ENCODE data around the gene MZB1.
"Not testable (repeated sequence)": the region's sequence is repeated elsewhere in the genome, so short reads cannot be mapped to it uniquely, and the experiment has no call there.

MZB1 gene

DNA sequence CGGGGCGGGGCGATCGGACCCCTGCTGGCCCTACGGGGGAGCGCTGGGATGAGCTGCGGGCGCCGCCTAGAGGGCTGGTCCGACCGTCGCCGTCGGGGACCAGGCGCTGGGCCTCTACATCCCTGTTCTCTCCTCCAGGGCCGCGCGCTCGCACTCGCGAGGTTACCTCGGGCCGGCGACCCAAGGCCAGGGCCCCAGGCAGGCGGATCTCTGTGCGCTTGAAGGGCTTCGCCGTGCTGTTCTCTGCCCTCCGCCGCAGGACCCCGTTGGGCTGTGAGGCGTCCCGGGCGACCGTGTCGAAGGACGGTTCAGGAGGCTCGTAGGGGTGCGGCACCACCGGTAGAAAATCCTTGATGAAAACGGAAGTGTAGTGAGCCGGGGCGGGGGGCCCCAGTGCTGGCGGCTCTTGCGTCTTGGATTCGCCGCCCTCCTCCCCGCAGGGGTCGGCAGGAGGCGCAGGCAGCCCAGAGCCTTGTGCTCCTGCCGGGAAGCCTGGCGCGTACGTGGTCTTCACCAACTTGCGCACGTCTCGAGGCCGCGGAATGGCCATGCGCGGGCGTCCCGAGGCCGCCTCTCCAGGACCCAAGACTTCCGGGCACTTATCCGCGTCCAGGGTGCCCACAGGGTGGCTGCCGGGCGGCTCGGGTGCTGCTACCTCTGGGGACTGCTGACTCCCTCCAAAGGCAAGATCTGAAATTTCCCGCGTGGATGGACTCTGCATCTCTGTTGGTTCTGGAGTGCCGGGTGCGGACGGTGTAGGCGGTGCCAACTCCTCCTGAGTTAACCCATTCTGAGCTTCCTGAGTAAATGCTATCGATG, 3.2 kb upstream of the MZB1 start:
- peak; percentile 59 to 70 (median 59) for DNase-seq
- Histone ChIP-seq H3K36me3 (ENCODE audit: control insufficient read depth, insufficient read depth, low read length) (no peaks in the 10 kb centered on the region), H3K9me3 (ENCODE audit: control insufficient read depth, low read length) (no peaks in the 10 kb centered on the region), H3K4me3 (ENCODE audit: insufficient read depth, low read depth, low read length, poor library complexity, severe bottlenecking) (peak overlapping the region; percentile 87), H3K27me3 (replicated peaks; ENCODE audit: control insufficient read depth, insufficient read depth, low read length, poor library complexity, severe bottlenecking) (no peaks in the 10 kb centered on the region), H3K27ac (ENCODE audit: insufficient read depth, low read length, poor library complexity, severe bottlenecking) (peak overlapping the region; percentile 49), H3K4me1 (ENCODE audit: control insufficient read depth, insufficient read depth, low read length, poor library complexity, severe bottlenecking) (peaks cover 44% of the 10 kb centered on the region)

DNA sequence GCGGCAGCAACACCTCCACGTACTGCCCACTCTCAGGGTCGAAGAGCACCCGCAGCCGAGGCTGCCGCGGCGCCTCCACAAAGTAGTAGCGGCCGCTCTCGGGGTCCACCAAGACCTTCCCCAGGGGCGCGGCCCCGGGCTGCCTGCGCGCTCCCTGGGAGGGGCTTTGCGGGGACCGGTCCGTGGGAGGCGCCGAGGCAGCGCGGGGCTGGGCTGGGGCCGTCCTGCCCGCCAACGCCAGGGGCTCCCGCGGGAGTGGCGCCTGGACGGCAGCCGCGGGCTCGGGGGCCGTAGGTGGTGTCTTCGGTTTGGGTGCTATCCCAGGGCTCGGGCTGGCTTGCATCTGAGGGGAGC, 2.6 kb upstream of the MZB1 start:
- Histone ChIP-seq H3K27ac (ENCODE audit: insufficient read depth, low read length, poor library complexity, severe bottlenecking) (peak overlapping the region; percentile 49), H3K4me3 (ENCODE audit: insufficient read depth, low read depth, low read length, poor library complexity, severe bottlenecking) (peak overlapping the region; percentile 87), H3K9me3 (ENCODE audit: control insufficient read depth, low read length) (no peaks in the 10 kb centered on the region), H3K36me3 (ENCODE audit: control insufficient read depth, insufficient read depth, low read length) (no peaks in the 10 kb centered on the region), H3K27me3 (replicated peaks; ENCODE audit: control insufficient read depth, insufficient read depth, low read length, poor library complexity, severe bottlenecking) (no peaks in the 10 kb centered on the region), H3K4me1 (ENCODE audit: control insufficient read depth, insufficient read depth, low read length, poor library complexity, severe bottlenecking) (peaks cover 44% of the 10 kb centered on the region)
- DNase-seq, result no peak

DNA sequence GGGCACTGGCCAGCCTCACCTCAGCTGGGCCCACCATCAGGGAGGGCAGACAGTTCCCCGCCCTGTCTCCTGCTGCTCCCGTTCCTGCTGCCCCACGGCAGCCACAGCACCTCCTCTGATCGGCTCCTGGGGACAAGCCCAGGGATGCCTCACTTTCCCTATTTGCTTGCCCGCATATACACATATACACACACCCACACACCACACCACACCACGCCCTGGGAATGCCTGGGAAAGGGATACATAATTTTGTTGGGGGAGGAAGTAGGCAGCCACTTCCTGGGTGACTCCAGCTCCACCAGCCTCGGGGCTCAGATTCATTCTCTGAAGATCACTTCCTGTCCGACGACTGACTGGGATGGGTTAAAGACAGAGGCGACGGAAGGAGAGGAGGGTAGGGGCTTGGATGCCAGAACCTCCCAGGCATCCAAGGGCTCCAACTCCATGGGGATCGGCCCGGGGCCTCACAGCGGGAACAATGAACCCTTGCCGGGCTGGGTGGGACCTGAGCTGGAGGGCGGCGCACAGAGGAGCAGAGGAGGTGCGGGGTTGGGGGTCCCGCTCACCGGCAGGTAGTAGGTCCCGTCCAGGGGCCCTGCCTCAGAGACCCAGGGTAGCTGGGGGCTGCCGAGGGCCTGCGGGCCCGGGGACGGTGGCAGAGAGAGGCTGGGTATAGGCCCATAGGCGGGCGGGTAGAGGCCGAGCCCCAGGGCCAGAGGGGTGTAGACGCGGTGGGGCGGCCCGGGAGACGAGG, 2.0 kb upstream of the MZB1 start:
- Histone ChIP-seq H3K27me3 (replicated peaks; ENCODE audit: control insufficient read depth, insufficient read depth, low read length, poor library complexity, severe bottlenecking) (no peaks in the 10 kb centered on the region), H3K9me3 (ENCODE audit: control insufficient read depth, low read length) (no peaks in the 10 kb centered on the region), H3K27ac (ENCODE audit: insufficient read depth, low read length, poor library complexity, severe bottlenecking) (peak overlapping the region; percentile 49), H3K4me3 (ENCODE audit: insufficient read depth, low read depth, low read length, poor library complexity, severe bottlenecking) (peak overlapping the region; percentile 87), H3K36me3 (ENCODE audit: control insufficient read depth, insufficient read depth, low read length) (no peaks in the 10 kb centered on the region), H3K4me1 (ENCODE audit: control insufficient read depth, insufficient read depth, low read length, poor library complexity, severe bottlenecking) (peaks cover 44% of the 10 kb centered on the region)
- no peak for DNase-seq

DNA sequence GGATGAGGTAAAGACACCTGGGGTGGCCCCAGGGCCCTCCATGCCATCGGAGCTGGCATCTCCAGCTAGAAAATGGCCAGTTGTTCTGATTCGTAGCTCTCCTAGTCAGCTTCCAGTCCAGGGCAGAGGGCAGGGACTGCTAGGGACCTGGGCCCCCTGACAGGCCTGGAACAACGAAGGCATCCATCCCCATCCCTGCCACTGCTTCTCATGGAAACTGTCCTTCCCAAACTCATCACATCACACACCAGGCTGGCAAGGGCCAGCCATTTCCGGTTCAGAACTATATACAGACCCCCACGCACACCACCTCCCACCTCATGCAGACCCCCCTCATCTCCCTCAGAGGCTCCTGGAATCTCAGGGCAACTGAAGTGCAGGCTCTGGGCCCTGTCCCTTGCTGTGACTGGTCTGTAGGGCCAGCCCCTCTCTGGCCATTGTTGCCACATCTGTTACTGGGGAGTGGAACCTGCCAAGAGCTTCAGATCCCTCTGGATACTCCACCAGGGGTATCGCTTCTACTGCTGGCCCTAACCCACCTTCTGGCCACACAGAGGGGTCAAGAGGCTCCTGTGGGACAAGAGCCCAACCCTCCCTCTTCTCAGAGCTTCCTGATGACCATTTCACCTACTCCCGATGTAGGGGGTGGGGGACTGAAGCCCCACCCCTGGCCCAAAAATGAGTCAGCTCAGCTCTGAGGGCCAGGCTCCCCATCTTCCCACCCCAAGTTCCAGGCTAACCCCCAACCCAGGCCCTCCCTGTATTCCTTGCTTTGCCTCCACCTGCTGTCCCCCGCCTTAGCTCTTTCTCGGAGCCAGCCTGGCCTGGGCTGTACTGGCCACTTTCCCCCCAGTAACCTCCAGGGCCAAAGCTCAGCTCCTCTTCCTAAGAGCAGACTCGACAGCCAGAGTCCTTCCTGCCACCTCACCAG, 1.2 kb upstream of the MZB1 start:
- Histone ChIP-seq H3K27me3 (replicated peaks; ENCODE audit: control insufficient read depth, insufficient read depth, low read length, poor library complexity, severe bottlenecking) (no peaks in the 10 kb centered on the region), H3K9me3 (ENCODE audit: control insufficient read depth, low read length) (no peaks in the 10 kb centered on the region), H3K4me1 (ENCODE audit: control insufficient read depth, insufficient read depth, low read length, poor library complexity, severe bottlenecking) (peaks cover 44% of the 10 kb centered on the region), H3K27ac (ENCODE audit: insufficient read depth, low read length, poor library complexity, severe bottlenecking) (no peak overlapping the region), H3K4me3 (ENCODE audit: insufficient read depth, low read depth, low read length, poor library complexity, severe bottlenecking) (no peak overlapping the region), H3K36me3 (ENCODE audit: control insufficient read depth, insufficient read depth, low read length) (no peaks in the 10 kb centered on the region)
- no peak for DNase-seq

DNA sequence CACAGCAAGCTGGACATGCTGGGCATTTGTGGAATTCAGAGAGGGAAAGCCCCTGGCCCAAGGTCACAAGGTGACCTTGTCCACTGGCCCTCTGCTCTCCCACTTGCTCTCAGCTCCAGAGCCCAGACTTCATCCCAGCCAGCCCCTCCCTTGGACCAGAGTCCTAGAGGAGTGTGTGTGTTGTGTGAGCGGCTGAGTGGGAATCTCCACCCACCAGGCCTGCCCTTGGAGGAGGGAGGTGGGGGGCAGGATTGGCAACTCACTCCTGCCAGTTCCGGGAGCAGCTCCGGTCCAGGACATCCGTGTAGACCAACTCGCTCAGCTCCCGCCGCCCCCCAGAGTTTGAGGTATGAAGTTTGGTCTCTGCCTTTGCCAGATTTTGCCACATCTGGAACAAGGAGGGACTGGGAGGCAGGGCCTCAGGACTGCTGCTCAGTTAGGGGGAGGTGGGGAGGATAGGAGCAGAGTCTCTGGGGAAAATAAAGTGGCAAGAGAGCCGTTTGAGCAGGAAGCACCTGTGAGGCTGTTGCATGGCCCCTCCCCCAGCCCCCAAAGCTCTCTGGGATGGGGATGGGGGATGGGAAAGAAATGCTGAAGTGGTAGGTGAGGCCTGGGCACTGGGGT, 1.4 kb downstream of the MZB1 start:
- DNase-seq, result no peak
- Histone ChIP-seq H3K27ac (ENCODE audit: insufficient read depth, low read length, poor library complexity, severe bottlenecking) (no peak overlapping the region), H3K4me1 (ENCODE audit: control insufficient read depth, insufficient read depth, low read length, poor library complexity, severe bottlenecking) (peaks cover 38% of the 10 kb centered on the region), H3K9me3 (ENCODE audit: control insufficient read depth, low read length) (no peaks in the 10 kb centered on the region), H3K4me3 (ENCODE audit: insufficient read depth, low read depth, low read length, poor library complexity, severe bottlenecking) (no peak overlapping the region), H3K36me3 (ENCODE audit: control insufficient read depth, insufficient read depth, low read length) (no peaks in the 10 kb centered on the region), H3K27me3 (replicated peaks; ENCODE audit: control insufficient read depth, insufficient read depth, low read length, poor library complexity, severe bottlenecking) (no peaks in the 10 kb centered on the region)

DNA sequence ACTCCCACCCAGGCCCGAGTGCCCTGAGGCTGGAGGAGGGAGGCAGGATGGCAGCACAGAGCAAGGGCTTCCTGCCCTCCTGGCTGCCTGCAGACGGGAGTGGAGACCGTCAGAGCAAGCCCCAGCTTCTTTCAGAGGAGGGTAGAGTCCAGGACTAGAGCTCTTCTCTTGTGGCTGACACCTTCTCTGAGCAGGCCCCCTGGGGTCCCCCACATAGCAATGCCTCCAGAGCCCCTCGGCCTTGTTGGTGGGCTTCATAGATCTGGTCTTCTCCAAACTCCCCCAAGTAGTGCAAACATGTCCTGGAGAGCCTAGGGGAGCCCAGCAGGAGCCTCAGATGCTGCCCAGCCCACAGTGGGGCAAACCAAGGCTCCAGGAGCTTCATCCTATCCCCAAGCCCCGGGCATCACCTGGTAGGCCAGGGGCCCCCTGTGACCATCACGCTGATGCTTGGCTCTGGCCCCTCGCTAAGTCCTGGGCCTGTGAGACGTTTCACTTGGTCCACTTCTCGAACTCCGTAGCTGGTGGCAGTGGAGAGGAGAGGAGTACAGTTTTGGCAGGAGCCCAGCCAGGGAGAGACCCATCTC, 2.0 kb downstream of the MZB1 start:
- Histone ChIP-seq H3K27me3 (replicated peaks; ENCODE audit: control insufficient read depth, insufficient read depth, low read length, poor library complexity, severe bottlenecking) (no peaks in the 10 kb centered on the region), H3K4me1 (ENCODE audit: control insufficient read depth, insufficient read depth, low read length, poor library complexity, severe bottlenecking) (peaks cover 35% of the 10 kb centered on the region), H3K27ac (ENCODE audit: insufficient read depth, low read length, poor library complexity, severe bottlenecking) (no peak overlapping the region), H3K9me3 (ENCODE audit: control insufficient read depth, low read length) (no peaks in the 10 kb centered on the region), H3K36me3 (ENCODE audit: control insufficient read depth, insufficient read depth, low read length) (no peaks in the 10 kb centered on the region), H3K4me3 (ENCODE audit: insufficient read depth, low read depth, low read length, poor library complexity, severe bottlenecking) (no peak overlapping the region)
- DNase-seq, result no peak

DNA sequence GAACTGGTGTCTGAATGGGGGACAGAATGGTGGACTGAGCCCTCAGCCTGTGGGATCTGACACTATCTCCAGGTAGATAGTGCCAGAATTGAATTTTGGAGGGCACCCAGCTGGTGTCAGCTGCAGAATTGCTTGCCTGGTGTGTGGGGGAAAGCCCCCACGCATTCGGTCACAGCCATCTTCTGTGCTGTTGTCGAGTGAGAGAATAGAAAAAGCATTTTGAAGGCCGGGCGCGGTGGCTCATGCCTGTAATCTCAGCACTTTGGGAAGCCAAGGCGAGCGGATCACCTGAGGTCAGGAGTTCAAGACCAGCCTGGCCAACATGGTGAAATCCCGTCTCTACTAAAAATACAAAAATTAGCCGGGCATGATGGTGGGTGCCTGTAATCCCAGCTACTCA, 2.8 kb downstream of the MZB1 start:
- H3K9me3 ChIP-seq (ENCODE audit: control insufficient read depth, low read length); DNase-seq; H3K4me3 ChIP-seq (ENCODE audit: insufficient read depth, low read depth, low read length, poor library complexity, severe bottlenecking); H3K27ac ChIP-seq (ENCODE audit: insufficient read depth, low read length, poor library complexity, severe bottlenecking); H3K36me3 ChIP-seq (ENCODE audit: control insufficient read depth, insufficient read depth, low read length); H3K27me3 ChIP-seq (replicated peaks; ENCODE audit: control insufficient read depth, insufficient read depth, low read length, poor library complexity, severe bottlenecking): not testable (repeated sequence)
- H3K4me1 ChIP-seq (ENCODE audit: control insufficient read depth, insufficient read depth, low read length, poor library complexity, severe bottlenecking), result peaks cover 30% of the 10 kb centered on the region

DNA sequence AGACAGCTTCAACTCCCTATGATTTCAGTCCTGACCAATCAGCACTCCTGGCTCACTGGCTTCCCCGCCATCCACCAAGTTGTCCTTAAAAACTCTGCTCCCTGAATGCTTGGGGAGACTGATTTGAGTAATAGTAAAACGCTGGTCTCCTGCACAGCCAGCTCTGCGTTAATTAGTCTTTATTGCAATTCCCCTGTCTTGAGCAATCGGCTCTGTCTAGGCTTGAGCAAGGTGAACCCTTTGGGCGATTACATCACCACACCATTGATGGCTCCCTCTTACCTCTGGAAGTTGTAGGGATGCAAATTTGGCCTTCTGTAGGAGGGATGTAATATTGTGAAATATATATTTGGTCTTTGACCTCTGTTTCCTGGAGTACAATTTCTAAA, 3.7 kb downstream of the MZB1 start:
- H3K9me3 ChIP-seq (ENCODE audit: control insufficient read depth, low read length), result no peaks in the 10 kb centered on the region
- H3K4me1 ChIP-seq (ENCODE audit: control insufficient read depth, insufficient read depth, low read length, poor library complexity, severe bottlenecking), result peaks cover 21% of the 10 kb centered on the region
- H3K27me3 ChIP-seq (replicated peaks; ENCODE audit: control insufficient read depth, insufficient read depth, low read length, poor library complexity, severe bottlenecking), result no peaks in the 10 kb centered on the region
- no peaks in the 10 kb centered on the region for H3K36me3 ChIP-seq (ENCODE audit: control insufficient read depth, insufficient read depth, low read length)
- H3K27ac ChIP-seq (ENCODE audit: insufficient read depth, low read length, poor library complexity, severe bottlenecking), result no peak overlapping the region
- DNase-seq, result no peak
- no peak overlapping the region for H3K4me3 ChIP-seq (ENCODE audit: insufficient read depth, low read depth, low read length, poor library complexity, severe bottlenecking)

Measured in effector memory CD4-positive, alpha-beta T cell (primary cell).